Left ventricle myocardium inferior (tissue), 1 donor: ENCODE measurements around the gene SPTBN4. TPM values are rescaled to one million over a fixed set of nuclear protein-coding genes. Genes with fewer than 3 reads are reported as not detected.

Experiments
- DNase-seq: peaks from one replicate; pipeline ENCODE4 v3.0.0-alpha.2; 2020
- H3K27ac ChIP-seq: fragments of 200-600 bp; replicated peaks from 2 replicates; pipeline ENCODE4 v1.8.0; 2021
- H3K27me3 ChIP-seq: fragments of 200-600 bp; 2 replicates; pipeline ENCODE4 v1.8.0; 2021; ENCODE audit warnings: low read depth
- H3K36me3 ChIP-seq: fragments of 200-600 bp; 2 replicates; pipeline ENCODE4 v1.8.0; 2021
- H3K4me1 ChIP-seq: fragments of 200-600 bp; 2 replicates; pipeline ENCODE4 v1.8.0; 2021
- H3K4me3 ChIP-seq: fragments of 200-600 bp; 2 replicates; pipeline ENCODE4 v1.8.0; 2021; ENCODE audit warnings: mild to moderate bottlenecking, moderate library complexity
- H3K9me3 ChIP-seq: fragments of 200-600 bp; replicated peaks from 2 replicates; pipeline ENCODE4 v1.8.0; 2021
- CTCF ChIP-seq: fragments of 200-600 bp; IDR thresholded peaks from 2 replicates; pipeline ENCODE4 v1.8.0; 2021; ENCODE audit warnings: antibody characterized with exemption, mild to moderate bottlenecking, borderline replicate concordance
- intact Hi-C: fragments of 100-400 bp; cut with micrococcal nuclease; formaldehyde crosslinking; loops from one replicate; pipeline ENCODE4 v1.11.0; 2022
- total RNA-seq: library from RNA; stranded (reverse); fragmentation: NEBNext Ultra II Directional; extraction: Animal tissue kit (Norgen Biotek cat#: 25700); gene quantifications from one replicate; pipeline ENCODE4 v1.2.1, GENCODE V29; 2021
- donor health status: DM: no; HTN: yes; CAD: no; lungs with severe emphysema.

Gene SPTBN4
- total RNA-seq, 1 donor from 2014 or later = 6.1 TPM

GRCh38 chr19:40609561-40610395, 143.0 kb downstream of the SPTBN4 start:
- Histone ChIP-seq H3K27ac (peak overlapping the region; percentile 90), H3K4me1 (peaks cover 79% of the 10 kb centered on the region)

GRCh38 chr19:40610396-40611064, 143.7 kb downstream of the SPTBN4 start:
- H3K4me1 ChIP-seq = peaks cover 77% of the 10 kb centered on the region
- TF ChIP-seq CTCF = no peak
- H3K36me3 ChIP-seq = peaks cover 3% of the 10 kb centered on the region
- no peaks in the 10 kb centered on the region for H3K9me3 ChIP-seq
- H3K27ac ChIP-seq = peak overlapping the region; percentile 90
- H3K4me3 ChIP-seq = peak overlapping the region; percentile 57
- intact Hi-C loops = no loop called here
- no peaks in the 10 kb centered on the region for H3K27me3 ChIP-seq
- DNase-seq = peak; percentile 74

More at GRCh38 chr19:40609561-40610395, 143.0 kb downstream of the SPTBN4 start:
- no peaks in the 10 kb centered on the region for H3K36me3 ChIP-seq
- no peak for TF ChIP-seq CTCF
- H3K9me3 ChIP-seq = no peaks in the 10 kb centered on the region
- peak overlapping the region; percentile 57 for H3K4me3 ChIP-seq
- intact Hi-C loops = no loop called here
- no peaks in the 10 kb centered on the region for H3K27me3 ChIP-seq
- peak; percentile 90 for DNase-seq

- Histone ChIP-seq H3K4me1 (peaks cover 74% of the 10 kb centered on the region), H3K27me3 (no peaks in the 10 kb centered on the region), H3K4me3 (peak overlapping the region; percentile 57), H3K27ac (peak overlapping the region; percentile 90), H3K9me3 (no peaks in the 10 kb centered on the region), H3K36me3 (peaks cover 9% of the 10 kb centered on the region)
- no peak for DNase-seq
- no peak for TF ChIP-seq CTCF
- intact Hi-C loops = no loop called here
These were observed 144.3 kb downstream of the SPTBN4 start for GRCh38 chr19:40611096-40611495.

GRCh38 chr19:40611900-40612698, 145.3 kb downstream of the SPTBN4 start:
- DNase-seq = no peak
- Histone ChIP-seq H3K4me1 (peaks cover 65% of the 10 kb centered on the region), H3K27me3 (no peaks in the 10 kb centered on the region), H3K27ac (peak overlapping the region; percentile 91), H3K4me3 (no peak overlapping the region), H3K9me3 (no peaks in the 10 kb centered on the region), H3K36me3 (peaks cover 16% of the 10 kb centered on the region)
- intact Hi-C loops = no loop called here
- no peak for TF ChIP-seq CTCF
